Measurements from ENCODE around the gene TSPAN18.

Gene TSPAN18

GRCh38 chr11:44848963-44849350 lies 122.2 kb downstream of the TSPAN18 start:
- DNase-seq = no peak

- DNase-seq = no peak
These were observed 122.7 kb downstream of the TSPAN18 start for GRCh38 chr11:44849424-44849823.

- DNase-seq = no peak
These were observed 123.2 kb downstream of the TSPAN18 start for GRCh38 chr11:44849922-44850321.

GRCh38 chr11:44851496-44851895 lies 124.7 kb downstream of the TSPAN18 start:
- DNase-seq = no peak

GRCh38 chr11:44852159-44852747 lies 125.5 kb downstream of the TSPAN18 start:
- DNase-seq = no peak

GRCh38 chr11:44852952-44853351 lies 126.2 kb downstream of the TSPAN18 start:
- no peak for DNase-seq

- no peak for DNase-seq
These were observed 126.9 kb downstream of the TSPAN18 start for GRCh38 chr11:44853666-44854065.

- no peak for DNase-seq
These were observed 127.3 kb downstream of the TSPAN18 start for GRCh38 chr11:44854086-44854485.

- DNase-seq = no peak
These were observed 128.2 kb downstream of the TSPAN18 start for GRCh38 chr11:44854741-44855492.

GRCh38 chr11:44855493-44855849 lies 128.7 kb downstream of the TSPAN18 start:
- DNase-seq = no peak

GRCh38 chr11:44857490-44858090 lies 130.8 kb downstream of the TSPAN18 start:
- no peak for DNase-seq

- no peak for DNase-seq
These were observed 132.2 kb downstream of the TSPAN18 start for GRCh38 chr11:44858796-44859527.

GRCh38 chr11:44859528-44859925 lies 132.8 kb downstream of the TSPAN18 start:
- DNase-seq = no peak

- no peak for DNase-seq
These were observed 133.6 kb downstream of the TSPAN18 start for GRCh38 chr11:44860346-44860745.

- DNase-seq = no peak
These were observed 135.2 kb downstream of the TSPAN18 start for GRCh38 chr11:44861849-44862557.

- no peak for DNase-seq
These were observed 135.9 kb downstream of the TSPAN18 start for GRCh38 chr11:44862558-44863101.

- DNase-seq = no peak
These were observed 136.5 kb downstream of the TSPAN18 start for GRCh38 chr11:44863231-44863630.

GRCh38 chr11:44865866-44866272 lies 139.1 kb downstream of the TSPAN18 start:
- DNase-seq = no peak

GRCh38 chr11:44866286-44866685 lies 139.5 kb downstream of the TSPAN18 start:
- DNase-seq = no peak

- no peak for DNase-seq
These were observed 141.3 kb downstream of the TSPAN18 start for GRCh38 chr11:44868021-44868420.

GRCh38 chr11:44868455-44869421 lies 142.0 kb downstream of the TSPAN18 start:
- DNase-seq = no peak
